ENCODE measurements around the gene ZMIZ1.
A peak's percentile ranks its signal among the peaks of the same experiment; 100 is the strongest.

The ZMIZ1 gene

DNA sequence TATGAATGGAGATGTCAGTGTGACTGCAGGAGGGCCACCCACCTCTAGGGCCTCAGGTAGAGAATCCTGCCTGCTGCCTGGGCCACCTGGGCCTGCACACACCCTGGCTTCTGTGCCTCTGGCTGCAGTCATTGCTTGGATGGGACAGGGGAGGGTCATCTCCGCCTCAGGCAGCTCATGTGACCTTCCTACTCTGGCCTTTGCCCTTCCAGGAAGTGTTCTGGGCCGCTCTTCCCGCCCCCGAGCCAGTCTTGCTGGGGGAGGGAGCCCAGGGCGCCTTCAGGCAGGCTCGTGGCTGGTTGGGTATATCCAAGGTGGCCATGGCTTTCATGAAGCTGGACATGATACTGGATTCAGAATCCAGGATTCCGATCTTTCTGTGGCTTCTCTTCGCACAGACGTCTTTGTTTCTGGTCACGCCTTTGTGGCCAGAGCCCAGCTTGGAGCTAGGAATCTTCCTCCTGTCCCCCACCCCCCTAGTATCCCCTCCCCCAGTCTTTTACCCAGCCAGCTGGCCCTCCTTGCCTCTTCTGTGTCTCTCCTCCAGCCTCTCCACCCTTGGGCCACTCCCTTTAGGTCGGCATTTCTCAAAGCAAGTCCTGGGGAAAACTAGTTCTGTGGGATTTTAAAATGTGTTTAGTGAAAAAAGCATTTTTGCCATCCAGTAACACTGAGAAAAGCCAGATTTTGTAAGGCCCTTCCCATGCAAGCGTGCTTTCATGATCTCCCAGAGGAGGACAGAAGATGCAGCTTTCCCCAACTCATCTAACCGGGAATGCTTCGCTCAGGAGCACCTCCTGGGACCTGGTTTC lies 119.6 kb downstream of the ZMIZ1 start:
- DNase-seq (no peak), ATAC-seq (no peak)

DNA sequence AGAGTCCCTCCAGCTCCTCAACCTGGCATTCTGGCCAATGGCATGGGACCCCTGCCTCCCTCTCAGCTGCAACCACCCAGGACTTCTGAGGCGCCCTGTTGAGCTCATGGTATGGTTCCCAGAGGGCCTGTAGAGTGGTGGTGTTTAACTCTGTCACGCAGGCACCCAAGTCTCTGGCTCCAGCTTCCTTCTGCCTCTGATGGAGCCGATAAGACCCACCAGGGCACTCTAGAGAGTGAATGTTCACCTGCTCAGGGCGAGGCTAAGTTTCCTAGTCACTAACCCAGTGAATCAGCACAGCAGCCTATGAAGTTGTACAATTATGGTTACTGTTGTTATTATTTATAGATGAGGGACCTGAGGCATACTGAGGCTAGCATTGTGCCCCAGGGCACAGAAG lies 120.4 kb downstream of the ZMIZ1 start:
- DNase-seq = no peak
- ATAC-seq = no peak

DNA sequence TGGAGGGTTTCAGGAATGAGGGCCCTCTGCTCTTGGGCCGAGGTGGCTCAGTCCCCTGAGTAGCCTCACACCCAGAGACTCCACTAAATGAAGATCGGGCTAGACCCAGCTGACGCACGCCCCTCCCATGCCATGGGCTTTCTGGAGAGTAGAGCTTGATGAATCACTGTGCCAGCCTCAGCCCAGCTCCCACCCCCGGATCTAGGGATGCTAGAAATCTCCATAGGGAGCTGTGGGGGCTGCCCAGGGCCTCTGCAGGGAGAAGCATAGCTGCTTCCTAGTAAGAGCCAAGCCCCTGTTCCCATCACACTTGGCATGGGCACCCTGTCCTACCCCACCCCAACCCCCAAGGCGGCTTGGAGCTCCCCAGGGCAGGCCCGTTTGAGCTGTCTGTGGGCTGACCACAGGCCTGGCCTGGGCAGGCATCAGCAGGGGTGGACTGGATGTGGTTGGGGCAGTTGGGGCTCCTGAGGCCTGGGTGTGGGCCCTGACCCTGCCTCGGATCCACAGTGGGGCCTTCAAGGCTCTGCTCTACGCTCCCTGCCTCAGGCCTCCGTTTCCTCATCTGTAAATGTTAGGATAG lies 121.2 kb downstream of the ZMIZ1 start:
- DNase-seq (no peak), ATAC-seq (no peak)

DNA sequence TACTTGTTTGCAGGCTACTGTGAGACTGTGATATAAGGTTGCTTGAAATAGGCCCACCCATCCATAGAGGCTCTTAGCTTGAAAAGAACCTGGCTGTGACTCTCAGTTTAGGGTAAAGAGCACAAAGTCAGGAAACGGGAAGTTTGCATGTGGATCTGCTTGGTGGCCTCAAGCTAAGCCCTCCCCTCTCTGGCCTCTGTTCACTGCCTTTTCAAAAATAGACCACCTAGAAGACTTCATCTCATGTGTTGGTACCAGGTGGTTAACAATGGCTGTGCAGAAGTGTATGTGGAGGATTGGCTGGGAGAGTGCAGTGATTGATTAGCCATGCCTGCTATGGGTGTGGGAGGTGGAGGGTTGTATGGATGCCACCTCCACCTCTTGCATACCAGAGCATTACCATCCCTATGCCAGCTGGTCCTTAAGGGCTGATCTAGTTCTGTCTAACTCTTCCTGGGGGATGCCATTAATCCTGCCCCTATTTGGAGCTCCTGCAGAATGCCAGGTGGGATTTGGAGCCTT lies 122.0 kb downstream of the ZMIZ1 start:
- DNase-seq (no peak), ATAC-seq (no peak)

DNA sequence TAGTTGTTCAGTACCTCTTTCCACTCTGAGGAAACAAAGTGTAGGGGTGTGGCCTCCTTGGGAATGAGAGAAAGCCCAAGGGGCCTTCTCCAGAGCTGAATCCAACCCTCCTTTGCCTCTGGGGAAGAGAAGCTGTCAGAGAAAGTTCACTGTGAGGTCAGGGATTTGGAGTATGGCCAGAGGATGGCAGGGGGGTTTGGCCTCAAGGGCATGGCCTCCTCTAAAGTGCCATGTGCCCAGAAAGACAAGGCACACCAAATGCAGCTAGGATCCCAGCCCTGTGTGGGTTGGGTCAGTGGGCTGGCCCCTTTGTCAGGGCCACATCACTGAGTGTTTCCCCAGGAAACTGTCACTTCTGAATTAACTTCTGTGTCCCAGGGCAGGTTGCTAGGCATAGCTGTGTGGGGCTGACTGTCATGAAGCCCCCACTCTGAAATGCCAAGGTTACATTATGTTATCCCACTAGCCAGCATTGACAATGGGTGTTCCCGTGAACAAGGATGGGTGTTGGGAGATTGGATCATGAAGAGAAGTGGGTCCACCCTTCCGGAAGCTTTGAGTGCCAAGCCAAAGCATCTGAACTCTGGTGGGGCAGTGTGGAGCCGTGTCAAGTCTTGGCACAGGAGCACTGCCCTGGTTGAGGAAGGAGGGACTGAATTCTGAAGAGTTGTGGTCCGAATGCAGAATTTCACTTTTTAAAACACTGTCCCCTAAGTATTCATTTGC lies 123.3 kb downstream of the ZMIZ1 start:
- ATAC-seq = no peak
- no peak for DNase-seq

DNA sequence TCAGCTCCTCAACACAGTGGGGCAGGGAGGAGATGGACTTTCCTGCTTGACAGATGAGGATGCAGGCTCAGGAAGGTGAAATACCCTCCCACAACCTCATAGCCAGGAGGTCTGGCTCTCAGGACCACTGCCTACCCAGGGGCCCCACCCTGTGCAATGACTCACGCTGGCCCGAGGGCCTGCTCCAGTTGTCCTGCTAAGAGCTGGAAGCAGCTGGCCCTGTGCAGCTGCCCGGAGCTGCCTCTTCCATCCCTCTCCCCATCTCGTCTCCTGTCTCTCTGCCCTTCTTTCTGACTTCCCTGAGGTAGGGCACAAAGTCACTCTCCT lies 123.9 kb downstream of the ZMIZ1 start:
- DNase-seq (no peak), ATAC-seq (no peak)

DNA sequence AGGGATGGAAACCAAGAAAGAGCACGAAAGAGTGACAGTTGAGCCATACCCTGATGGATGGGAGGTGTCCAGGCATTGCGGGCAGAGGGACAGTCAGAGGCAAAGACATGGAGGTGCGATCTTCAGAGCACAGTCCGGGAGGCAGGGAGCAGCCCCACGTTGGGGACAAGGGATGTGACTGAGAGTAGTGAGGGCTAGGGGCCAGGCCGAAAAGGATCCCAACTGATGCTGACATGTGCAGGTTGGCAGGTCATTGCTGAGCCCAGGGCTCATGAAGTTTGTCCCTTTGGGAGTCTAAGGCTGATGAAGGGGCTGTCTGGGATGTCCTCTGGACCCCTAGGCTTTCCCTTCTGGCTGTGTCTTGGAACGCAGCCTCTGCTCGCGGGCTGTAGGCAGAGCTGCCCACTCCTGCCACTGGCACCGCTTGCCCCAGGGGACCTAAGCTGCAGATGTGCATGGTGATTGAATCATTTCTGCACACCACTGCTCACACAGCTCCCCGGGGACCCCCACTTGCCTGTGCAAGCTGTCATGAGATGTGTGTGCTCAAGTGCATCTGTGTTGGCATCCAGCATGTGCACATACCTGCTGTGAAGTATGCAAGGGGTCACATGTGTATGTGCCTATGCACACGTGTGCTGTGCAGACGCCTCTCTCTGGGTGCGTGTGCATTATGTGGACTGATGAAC lies 125.1 kb downstream of the ZMIZ1 start:
- no peak for DNase-seq
- no peak for ATAC-seq

DNA sequence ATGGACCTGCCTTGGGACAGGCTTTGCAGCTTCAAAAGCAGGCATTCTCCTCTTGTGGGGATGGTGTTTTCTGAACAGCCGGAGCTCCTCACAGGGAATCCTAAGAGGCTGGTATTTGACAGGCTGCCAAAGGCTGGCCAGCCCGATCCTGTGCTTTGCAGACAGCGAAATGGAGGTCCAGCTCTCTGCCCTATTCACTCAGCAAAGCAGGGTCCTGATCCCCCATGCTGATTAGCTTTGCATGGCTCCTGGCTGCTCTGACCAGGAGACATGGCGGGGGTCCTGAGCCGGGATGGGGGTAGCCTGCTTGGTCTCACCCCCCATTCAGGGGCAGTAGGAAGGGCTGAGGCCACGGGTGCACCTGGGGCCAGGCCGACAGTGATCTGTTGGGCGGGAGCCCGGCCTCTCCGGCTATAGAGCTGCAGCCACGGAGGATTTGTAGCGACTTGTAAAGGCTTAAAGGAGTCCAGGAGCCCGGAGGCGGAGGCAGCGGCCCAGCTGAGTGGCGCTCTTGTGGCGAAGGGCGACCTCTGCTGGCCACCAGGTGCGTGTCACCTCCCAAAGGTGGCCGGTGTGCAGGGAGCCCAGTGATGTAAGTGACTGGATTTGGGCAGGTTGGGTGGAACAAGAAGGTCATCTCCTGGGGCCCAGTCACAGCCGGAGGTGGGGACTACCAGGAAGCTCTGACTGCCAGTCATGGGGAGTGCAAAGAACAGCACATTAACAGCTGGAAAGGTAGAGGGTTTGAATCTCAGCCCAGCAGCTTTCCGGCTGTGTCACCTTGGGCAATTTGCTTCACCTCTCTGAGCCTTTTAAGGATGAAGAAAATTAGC lies 126.5 kb downstream of the ZMIZ1 start:
- DNase-seq (peak; percentile 82), ATAC-seq (peak; percentile 87)

DNA sequence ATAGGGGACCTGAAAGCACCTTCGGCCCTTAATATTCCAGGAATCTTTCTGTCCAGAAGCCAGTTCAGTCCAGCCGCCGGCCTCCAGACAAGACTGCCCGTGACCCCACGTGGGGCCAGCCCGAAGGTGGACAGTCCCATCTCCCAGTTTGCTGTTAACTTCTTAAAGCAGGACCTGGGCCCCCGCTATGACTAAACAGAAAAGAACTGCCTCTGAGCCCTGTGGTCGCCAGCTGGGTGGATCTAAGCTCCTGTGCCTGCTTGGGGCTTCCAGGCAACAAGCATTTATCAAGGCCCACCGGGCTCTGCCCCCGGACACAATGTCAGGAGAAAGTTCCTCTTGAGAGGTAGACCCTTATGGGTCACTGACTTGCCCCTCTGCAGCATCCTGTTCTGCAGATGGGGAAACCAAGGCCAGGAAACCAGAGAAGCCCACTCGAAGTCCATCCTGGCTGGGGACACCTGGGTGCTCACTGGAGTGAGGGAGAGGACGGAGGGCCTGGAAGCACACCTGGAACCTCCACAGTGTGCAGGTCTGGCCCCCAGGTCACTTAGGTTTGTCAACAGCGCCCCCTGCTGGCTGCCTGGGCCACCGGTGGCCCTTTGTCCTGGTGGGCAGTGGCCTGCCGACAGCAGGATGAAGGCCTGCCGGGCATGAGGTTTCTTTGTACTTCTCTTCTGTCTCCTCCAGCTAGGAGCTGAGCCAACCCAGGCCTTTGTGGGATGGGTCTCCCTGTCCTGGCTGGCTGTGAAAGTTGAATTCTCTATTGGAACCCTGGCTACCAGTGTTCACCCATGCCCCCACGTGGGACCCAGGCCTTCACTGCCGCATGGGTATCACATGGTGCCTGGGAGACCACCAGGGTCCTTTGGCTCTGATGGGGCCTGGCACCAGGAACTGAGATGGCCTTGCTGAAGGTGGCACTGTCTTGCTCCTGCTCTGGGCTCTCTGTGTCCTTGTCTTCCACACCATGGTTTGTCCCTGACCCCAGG lies 128.0 kb downstream of the ZMIZ1 start:
- DNase-seq (peak; percentile 88), ATAC-seq (peak; percentile 29)

DNA sequence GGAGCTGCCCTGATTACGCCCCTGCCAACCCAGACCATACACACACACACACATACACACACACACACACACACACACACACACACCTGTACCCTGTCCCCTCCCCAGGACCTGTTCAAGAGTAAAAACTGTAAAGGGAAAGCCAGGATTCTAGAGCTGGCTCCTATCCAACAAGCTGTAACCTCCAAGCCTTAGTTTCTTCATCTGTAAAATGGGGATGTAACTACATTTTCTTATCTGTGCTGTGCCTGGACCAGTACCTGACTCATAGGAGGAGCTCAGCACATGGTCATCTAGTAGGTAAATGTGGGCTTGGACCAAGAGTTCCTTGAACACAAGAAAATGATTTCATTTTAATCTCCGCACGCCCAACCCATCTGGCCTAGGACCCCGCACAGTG lies 128.8 kb downstream of the ZMIZ1 start:
- DNase-seq (no peak), ATAC-seq (no peak)

DNA sequence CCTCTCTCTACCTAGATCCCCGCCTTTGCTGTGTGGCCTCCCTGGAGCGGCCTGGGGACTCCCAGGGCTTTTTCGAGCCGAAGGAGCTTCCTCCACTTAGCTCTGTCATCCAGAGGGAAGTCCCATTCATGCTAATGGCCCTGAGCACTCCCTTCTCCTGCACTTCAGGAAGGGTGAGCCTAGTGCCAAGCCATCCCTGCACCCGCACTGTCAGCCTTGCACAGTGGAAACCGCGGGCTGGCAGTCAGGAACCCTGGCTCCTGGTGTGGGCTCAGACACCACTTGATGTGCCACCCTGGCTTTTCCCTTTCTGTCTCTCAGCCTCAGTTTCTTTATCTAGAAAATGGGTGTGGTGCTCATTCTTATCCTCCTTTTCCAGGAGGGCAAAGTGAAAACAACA lies 131.6 kb downstream of the ZMIZ1 start:
- no peak for ATAC-seq
- DNase-seq = no peak

DNA sequence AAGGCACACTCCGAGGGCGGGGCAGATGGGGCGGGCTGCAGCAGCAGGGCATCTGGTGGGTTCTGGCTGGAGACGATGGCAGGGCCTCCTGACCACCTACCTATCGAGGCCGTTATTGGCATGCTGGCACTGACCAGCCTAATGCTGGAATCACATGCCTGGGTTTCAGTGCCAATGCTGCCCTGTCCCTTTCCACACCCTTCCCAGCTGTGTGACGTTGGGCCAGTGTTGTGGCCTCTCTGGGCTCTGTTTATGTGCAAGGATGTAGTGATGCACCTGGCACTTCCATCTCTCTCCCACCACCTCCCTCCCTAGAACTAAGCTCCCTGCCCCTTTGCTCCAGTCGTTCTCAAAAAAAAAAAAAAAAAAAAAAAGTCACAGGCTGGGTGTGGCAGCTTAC lies 132.9 kb downstream of the ZMIZ1 start:
- DNase-seq = no peak
- no peak for ATAC-seq

DNA sequence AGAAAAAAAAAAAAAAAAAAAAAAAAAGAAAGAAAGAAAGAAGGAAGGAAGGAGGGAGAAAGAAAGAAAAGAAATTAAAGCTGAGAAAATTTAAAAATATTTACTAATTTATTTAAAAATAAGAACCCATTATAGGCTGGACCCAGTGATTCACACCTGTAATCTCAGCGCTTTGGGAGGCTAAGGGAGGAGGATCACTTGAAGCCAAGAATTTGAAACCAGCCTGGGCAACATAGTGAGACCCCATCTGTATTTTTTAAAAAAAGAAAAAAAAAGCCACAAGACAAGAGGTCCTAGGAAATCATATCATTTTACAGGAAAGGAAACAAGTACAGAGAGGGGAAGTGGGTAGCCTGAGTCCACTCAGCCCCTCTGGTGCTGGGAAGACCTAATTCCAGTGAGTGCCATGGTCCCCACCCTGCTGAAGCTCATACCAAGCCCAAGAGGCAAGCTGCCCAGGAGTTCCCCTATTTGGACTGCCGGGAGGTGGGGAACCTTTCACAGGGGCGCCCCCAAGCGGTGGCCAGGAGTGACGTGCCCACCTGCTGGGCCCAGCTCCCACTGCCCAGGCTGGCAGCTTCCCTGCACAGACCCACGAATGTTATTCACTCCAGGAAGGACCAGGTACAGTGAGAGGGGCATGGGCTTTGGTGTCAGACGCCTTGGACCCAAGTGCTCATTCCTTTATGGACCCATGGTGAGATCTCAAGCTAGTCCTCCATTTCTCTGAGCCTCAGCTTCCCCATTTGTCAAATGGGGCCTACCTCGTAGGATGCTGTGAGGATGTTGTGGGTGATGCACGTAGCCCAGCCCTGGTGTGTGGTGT lies 133.6 kb downstream of the ZMIZ1 start:
- peak; percentile 65 for DNase-seq

DNA sequence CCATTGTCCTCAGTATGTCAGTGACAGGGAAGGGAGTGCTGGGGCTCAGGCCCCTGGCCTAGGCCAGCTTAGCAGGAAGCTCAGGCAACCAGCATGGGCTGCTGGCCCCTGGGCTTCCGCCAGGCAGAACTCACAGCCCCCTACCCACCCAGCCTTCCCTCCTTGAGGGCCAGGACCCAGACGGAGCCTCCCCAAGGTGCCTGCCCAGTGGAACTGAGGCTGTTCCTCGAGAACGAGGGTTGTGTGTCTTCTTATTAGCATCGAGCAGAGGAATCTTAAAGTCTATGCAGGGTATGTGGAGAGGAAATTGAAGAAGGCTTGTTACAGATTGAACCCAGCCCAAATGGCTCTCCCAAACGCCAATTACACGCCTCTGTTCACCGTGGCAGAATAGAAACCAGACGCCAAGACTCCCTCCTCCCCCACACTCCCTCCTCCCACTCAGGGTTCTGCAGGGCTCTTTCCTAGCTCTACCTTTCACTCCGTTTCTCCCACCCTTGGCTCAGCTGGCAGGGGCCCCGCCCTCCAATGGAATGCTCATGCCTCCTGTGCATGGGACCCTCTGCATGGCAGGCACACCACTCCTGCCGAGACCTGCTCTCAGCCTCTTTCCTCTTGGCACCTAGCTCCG lies 134.4 kb downstream of the ZMIZ1 start:
- DNase-seq = no peak
- no peak for ATAC-seq

More for the DNA sequence above, 133.6 kb downstream of the ZMIZ1 start:
- ATAC-seq = peak; percentile 63

DNA sequence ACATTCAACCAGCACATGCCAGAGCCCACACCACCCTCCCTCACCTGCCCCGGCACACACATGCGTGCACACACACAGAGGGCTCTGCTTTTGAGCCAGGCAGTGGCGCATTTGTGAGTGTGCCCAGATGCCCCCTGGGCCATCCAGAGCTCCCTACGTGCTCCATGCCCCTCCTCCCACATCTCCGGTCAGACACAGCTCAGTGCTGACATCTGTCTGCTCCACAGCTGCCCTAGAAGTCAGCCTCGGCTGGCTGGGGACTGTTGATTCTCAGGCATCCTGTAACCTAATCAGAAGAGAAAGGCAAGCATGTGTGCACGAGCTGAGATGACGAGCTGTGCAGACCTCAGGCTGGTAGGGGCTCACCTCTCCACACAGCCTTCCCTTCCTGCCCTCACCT lies 135.1 kb downstream of the ZMIZ1 start:
- ATAC-seq = no peak
- no peak for DNase-seq

DNA sequence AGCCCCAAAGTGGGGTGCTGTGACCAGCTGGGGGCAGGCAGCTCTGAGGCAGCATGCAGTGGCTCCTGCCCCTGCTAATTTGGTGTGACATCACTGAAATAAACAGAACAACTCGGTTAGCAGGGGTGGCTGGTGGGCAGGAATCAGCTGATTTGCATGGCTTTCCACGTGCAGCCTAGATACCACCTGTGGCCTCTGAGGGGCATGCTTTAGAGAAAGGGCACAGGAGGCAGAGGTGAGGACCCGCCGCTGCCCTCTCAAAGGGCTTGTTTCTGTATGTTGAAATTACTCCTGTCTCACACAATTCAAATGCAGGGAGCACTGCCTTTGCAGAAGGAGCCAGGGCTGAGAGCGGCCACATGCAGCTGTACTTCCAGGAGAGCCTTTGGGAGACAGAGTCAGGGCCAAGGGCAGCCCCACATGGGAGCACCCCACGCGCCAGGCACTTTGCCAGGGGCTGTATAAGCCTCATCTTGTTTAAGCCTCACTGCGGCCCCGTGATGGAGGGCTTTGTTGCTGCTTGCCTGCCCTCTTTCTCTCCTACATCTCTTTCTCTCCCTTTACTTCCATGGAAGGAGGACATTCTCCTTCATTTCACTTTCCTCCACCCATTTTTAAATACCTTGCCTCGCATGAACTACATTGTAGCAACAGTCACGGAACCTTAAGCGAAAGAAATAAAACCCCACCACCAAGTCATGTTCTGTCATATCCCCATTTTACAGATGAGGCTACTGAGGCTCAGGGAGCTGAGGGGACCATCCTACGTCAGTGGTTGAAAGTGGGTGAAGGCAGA lies 137.7 kb downstream of the ZMIZ1 start:
- ATAC-seq = no peak
- DNase-seq = no peak

DNA sequence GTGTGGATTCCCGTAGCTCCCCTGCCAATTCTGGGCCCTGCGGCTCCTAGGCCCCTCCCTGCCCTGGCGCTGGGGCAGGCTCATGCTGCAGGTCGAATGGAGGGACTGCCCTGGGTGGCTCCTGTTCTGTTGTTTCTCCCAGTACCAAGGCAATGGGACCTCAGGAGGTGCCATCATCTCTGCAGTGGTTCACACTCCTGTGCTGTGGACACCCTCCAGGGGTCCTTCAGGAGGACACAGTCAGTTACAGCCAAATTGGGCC lies 138.3 kb downstream of the ZMIZ1 start:
- DNase-seq (no peak), ATAC-seq (no peak)

DNA sequence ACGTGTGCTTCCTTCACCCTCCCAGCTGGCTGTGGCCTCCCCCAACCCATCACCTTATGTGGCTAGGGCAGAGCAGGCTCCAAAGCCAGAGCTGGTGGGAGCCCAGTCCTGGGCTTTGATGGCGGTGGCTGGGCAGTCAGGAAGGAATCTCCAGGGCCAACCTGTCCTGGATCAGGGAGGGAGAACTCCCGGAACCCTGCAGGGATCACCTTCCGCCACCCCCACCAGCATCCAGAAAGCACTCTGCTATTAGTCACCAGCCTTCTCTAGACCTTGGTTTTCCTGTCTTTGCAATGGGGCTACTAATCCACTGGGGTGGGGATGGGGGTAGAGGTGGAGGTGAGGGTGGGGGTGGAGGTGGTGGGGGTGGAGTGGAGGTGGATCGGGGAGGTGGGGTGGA lies 139.0 kb downstream of the ZMIZ1 start:
- ATAC-seq (no peak), DNase-seq (no peak)
